Fibroblast of the aortic adventitia (primary cell): ENCODE measurements around the gene ABCA12. TPM values are rescaled to one million over a fixed set of nuclear protein-coding genes. Genes with fewer than 3 reads are reported as not detected.

Source experiments
- DNase-seq: peaks from one replicate; pipeline ENCODE4 v3.0.0-alpha.2; 2010; ENCODE audit warnings: low read depth
- H3K4me3 ChIP-seq: 2 replicates; pipeline ENCODE4 v1.5.1; 2011; ENCODE audit warnings: low read depth, mild to moderate bottlenecking, control low read depth, low read length, moderate library complexity
- CTCF ChIP-seq: IDR thresholded peaks from 2 replicates; pipeline ENCODE4 v1.5.1; 2011; ENCODE audit warnings: mild to moderate bottlenecking, low read length, control low read depth, inconsistent platforms; ENCODE audit not compliant: insufficient read depth
- total RNA-seq: library from RNA; depleted of rRNA; stranded (reverse); fragments of >200 nt; gene quantifications from 2 replicates; pipeline ENCODE4 v1.2.3, GENCODE V29; 2012; ENCODE audit warnings: low replicate concordance

The ABCA12 gene
- total RNA-seq, 1 donor = 0.09 TPM

DNA sequence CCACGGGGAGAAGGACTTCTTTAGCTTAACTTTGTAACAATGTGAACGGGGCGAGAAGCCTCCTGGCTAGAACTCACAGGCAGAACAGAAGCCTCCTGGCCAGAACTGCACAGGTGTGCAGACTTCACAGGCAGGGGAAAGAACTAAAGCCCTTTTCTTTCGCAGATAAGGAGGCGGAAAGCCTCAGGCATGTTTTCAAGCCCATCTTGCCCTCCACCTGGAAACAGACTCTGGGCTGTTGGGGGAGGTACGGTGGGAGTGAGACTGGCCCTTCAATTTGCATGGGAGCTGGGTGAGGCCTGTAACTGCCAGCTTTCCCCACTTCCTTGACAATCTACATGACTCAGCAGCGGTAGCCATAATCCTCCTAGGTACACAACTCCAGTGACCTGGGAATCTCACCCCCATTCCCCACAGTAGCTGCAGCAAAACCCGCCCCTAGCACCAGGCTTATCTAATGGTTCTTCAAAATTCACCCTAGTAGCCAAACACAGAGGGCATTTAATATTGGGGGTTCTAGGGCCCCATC is 22.9 kb upstream of the ABCA12 start:
- no peak for DNase-seq
- H3K4me3 ChIP-seq = no peak overlapping the region
- TF ChIP-seq CTCF = no peak

DNA sequence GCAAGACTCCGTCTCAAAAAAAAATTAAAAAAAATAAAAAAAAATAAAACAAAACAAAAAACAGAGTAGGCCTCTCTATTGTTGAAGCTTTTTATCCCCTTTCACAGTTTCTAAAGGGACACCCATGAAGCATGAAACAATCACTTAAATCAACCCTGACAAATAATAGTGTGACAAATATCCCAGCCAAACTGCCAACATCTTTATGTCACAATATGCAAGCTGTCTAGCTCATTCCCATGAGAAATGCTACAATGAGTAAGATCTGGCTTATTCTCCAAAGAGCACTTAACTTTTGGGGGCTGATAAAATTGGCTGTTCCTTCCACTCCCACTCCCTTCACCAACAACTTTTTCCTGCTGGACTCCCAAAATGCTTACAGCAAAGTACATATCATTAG is 21.7 kb upstream of the ABCA12 start:
- TF ChIP-seq CTCF = no peak
- DNase-seq = no peak
- no peak overlapping the region for H3K4me3 ChIP-seq

GRCh38 chr2:215156453-215156852 is 18.0 kb upstream of the ABCA12 start:
- no peak overlapping the region for H3K4me3 ChIP-seq
- TF ChIP-seq CTCF = no peak
- DNase-seq = no peak

DNA sequence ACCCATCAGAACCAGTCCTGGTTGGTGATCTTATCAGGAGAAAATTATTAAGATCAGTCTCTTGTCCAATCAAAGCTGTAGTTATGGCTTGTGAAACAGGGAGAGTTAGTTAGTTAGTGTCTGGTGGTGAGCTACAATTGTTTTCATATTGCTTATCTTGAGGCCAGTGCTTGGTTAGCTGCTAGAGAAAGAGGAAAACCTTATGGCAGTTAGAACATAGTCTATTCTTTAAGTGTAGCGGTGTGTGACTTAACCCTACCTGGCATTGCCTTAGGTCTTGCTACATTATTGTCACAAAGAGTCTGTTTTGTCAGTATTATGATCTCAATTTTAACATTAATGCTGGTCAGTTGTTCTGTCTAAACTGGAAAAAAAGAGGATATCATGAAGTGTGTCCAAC is 11.5 kb upstream of the ABCA12 start:
- no peak overlapping the region for H3K4me3 ChIP-seq
- no peak for TF ChIP-seq CTCF
- DNase-seq = no peak

- no peak for DNase-seq
- TF ChIP-seq CTCF = no peak
- no peak overlapping the region for H3K4me3 ChIP-seq
Measured at GRCh38 chr2:215149486-215149885, 11.1 kb upstream of the ABCA12 start.

GRCh38 chr2:215149060-215149459 is 10.6 kb upstream of the ABCA12 start:
- no peak for TF ChIP-seq CTCF

DNA sequence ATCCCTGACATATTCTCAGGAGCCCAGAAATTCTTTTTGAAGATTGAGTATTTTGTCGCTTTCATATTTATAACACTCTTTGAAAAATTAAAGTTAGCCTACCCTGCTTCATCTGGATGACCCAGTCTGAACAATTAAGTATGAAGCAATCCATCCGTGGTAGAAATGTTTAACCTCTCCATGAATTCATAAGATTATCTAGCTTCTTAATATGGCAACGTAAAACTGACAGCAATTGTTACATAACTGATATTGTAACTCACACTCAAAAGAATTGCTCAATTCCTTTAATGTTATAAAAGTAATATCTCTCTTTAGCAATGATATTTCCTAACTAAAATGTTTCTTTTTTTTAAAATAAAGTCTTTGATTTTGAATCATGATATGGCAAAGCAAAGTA is 7.2 kb upstream of the ABCA12 start:
- DNase-seq = peak; percentile 41
- TF ChIP-seq CTCF = no peak
- no peak overlapping the region for H3K4me3 ChIP-seq

More at GRCh38 chr2:215149060-215149459, 10.6 kb upstream of the ABCA12 start:
- DNase-seq = no peak
- no peak overlapping the region for H3K4me3 ChIP-seq
